ENCODE measurements around the gene HOXC6. TPM values are rescaled to one million over a fixed set of nuclear protein-coding genes. Genes with fewer than 3 reads are reported as not detected.
A peak's percentile ranks its signal among the peaks of the same experiment; 100 is the strongest.

HOXC6 gene
- total and polyA plus RNA-seq, 10 of the 15 experiments (the other 5 are each of a cell fraction or from before 2014, with no cell fraction given): 0.02 to 0.55 (median 0.45) TPM; not detected in 4

DNA sequence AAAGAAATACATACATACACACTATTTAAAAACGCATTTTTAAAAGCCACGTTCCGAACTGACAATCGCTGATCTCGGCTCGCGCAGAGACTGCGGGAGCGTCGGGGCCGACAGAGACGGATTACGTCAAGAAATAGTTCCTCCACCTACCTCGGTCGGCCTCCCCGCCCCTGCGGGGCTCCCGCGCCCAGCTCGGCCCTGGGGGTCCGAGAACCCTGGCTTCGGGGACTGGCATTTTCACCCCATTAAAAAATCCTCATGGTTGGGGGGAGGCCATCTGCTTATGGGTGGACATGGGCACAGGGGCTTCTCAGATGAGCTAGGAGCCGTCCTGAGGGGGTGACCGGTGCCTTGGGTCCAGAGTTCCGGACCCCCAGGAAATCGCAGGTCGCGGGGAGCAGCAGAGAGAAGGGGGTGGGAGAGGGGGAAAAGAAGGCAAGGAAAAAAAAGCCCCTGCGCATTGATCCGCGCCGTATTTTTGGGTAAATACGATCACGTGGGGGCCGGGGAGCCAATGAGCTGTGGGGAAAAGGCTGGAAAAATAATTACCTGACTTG lies 28.6 kb upstream of the HOXC6 start (continued):
- TF ChIP-seq, protein P1, sequence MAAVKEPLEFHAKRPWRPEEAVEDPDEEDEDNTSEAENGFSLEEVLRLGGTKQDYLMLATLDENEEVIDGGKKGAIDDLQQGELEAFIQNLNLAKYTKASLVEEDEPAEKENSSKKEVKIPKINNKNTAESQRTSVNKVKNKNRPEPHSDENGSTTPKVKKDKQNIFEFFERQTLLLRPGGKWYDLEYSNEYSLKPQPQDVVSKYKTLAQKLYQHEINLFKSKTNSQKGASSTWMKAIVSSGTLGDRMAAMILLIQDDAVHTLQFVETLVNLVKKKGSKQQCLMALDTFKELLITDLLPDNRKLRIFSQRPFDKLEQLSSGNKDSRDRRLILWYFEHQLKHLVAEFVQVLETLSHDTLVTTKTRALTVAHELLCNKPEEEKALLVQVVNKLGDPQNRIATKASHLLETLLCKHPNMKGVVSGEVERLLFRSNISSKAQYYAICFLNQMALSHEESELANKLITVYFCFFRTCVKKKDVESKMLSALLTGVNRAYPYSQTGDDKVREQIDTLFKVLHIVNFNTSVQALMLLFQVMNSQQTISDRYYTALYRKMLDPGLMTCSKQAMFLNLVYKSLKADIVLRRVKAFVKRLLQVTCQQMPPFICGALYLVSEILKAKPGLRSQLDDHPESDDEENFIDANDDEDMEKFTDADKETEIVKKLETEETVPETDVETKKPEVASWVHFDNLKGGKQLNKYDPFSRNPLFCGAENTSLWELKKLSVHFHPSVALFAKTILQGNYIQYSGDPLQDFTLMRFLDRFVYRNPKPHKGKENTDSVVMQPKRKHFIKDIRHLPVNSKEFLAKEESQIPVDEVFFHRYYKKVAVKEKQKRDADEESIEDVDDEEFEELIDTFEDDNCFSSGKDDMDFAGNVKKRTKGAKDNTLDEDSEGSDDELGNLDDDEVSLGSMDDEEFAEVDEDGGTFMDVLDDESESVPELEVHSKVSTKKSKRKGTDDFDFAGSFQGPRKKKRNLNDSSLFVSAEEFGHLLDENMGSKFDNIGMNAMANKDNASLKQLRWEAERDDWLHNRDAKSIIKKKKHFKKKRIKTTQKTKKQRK (IDR thresholded peaks at IDR 0.05; ENCODE audit: low read depth, low read length): no peak

DNA sequence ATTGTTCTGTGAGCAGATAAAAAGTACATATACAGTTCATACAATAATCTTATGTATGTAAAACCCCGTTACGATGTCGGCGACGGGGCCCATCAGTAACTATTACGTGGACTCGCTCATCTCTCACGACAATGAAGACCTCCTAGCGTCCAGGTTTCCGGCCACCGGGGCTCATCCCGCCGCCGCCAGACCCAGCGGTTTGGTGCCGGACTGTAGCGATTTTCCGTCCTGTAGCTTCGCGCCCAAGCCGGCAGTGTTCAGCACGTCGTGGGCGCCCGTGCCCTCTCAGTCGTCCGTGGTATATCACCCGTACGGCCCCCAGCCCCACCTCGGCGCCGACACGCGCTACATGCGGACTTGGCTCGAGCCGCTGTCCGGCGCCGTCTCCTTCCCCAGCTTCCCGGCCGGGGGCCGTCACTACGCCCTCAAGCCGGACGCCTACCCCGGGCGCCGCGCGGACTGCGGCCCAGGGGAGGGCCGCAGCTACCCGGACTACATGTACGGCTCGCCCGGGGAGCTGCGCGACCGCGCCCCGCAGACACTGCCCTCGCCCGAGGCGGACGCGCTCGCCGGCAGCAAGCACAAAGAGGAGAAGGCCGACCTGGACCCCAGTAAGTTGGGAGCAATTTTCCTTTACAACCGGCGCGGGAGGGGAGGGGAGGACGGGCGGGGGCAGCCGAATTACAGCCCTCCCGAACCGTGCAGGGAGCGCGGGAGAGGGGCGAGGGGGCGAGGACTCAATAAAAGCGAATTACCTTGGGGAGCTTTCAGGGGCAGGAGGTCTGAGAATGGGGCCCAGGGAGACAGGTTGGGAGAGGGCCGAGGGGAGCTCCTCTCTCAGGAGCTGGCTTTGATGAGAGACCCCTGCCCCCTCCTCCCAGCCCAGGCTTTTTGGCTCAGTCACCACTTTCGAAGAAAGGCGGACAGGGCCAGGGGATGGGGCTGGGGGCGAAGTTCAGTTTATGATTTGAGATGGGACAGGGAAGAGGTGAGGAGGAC lies 27.8 kb upstream of the HOXC6 start, which contains the start of gene HOXC9:
Gene HOXC9 (plus strand): TSS at position 46 of the 999 bp plus-strand sequence. CDS start 28 bp downstream, at position 74.
- no peak within 1 kb of the TSS for H3K27ac ChIP-seq (ENCODE audit: control insufficient read depth, insufficient read depth)
- 0 out of 2 replicates have a peak within 1 kb of the TSS, but pooled peaks have one; percentile 2 for H3K4me2 ChIP-seq (ENCODE audit: control insufficient read depth, insufficient read depth)
- peaks cover 23 to 42% of the 10 kb centered on the region in 2 experiments for H3K27me3 ChIP-seq (replicated peaks in 1 of 2; ENCODE audit: control insufficient read depth in 2 of 2, insufficient read depth in 2 of 2, low read length in 1 of 2)
- no peak within 1 kb of the TSS for H3K4me3 ChIP-seq
- in situ Hi-C loops (cut with MboI): no loop called here
- ATAC-seq: no peak
- no peak within 1 kb of the TSS; the same call in 1 of the 2 replicates for H2AFZ ChIP-seq (ENCODE audit: control insufficient read depth, low read depth, low read length)
- intact Hi-C loops (cut with micrococcal nuclease; ENCODE audit: unreplicated experiment): loop anchor here (10.0 kb wide), 1 partner anchor 374 kb away; no protein-coding TSS in a partner anchor
- H3K36me3 ChIP-seq (ENCODE audit: control insufficient read depth in 2 of 2, insufficient read depth in 2 of 2, low read length in 1 of 2): no peaks in the 10 kb centered on the region
- CTCF ChIA-PET: interaction anchor here (0.8 to 4.2 kb wide), 8 partner anchors 13 to 216 kb away, joined by 3 to 20 read pairs (median 3); partner anchors contain the start of genes HOXC10 and HOXC5
- no peak within 1 kb of the TSS for H3K9ac ChIP-seq (ENCODE audit: control insufficient read depth, insufficient read depth, low read length)
- no TSS peak for BruUV-seq (replicated peaks)
- FAIRE-seq: no peak
- RAD21 ChIA-PET (ENCODE audit: unreplicated experiment): interaction anchor here (0.7 to 1.5 kb wide), 5 partner anchors 10 to 280 kb away, joined by 3 to 6 read pairs (median 4); partner anchors contain the start of genes HOXC10 and SMUG1
- H3K79me2 ChIP-seq (ENCODE audit: control insufficient read depth, insufficient read depth, low read length): no peaks in the 10 kb centered on the region
- 49% methylated on average over 48 of the region's 87 CpGs for WGBS (ENCODE audit: insufficient coverage, insufficient replicate concordance, low lambda C conversion rate, missing lambda C conversion rate)
- H4K20me1 ChIP-seq (ENCODE audit: control insufficient read depth, insufficient read depth): no peaks in the 10 kb centered on the region
- POLR2A ChIA-PET: interaction anchor here (0.6 to 1.2 kb wide), 3 partner anchors 10 to 205 kb away, joined by 3 to 5 read pairs (median 3); no protein-coding TSS in a partner anchor
- H3K9me3 ChIP-seq (replicated peaks; ENCODE audit: control insufficient read depth, insufficient read depth, low read length): no peaks in the 10 kb centered on the region
- H3K4me1 ChIP-seq (ENCODE audit: control insufficient read depth, insufficient read depth, low read length): peaks cover 4% of the 10 kb centered on the region
- TF ChIP-seq, protein P2, sequence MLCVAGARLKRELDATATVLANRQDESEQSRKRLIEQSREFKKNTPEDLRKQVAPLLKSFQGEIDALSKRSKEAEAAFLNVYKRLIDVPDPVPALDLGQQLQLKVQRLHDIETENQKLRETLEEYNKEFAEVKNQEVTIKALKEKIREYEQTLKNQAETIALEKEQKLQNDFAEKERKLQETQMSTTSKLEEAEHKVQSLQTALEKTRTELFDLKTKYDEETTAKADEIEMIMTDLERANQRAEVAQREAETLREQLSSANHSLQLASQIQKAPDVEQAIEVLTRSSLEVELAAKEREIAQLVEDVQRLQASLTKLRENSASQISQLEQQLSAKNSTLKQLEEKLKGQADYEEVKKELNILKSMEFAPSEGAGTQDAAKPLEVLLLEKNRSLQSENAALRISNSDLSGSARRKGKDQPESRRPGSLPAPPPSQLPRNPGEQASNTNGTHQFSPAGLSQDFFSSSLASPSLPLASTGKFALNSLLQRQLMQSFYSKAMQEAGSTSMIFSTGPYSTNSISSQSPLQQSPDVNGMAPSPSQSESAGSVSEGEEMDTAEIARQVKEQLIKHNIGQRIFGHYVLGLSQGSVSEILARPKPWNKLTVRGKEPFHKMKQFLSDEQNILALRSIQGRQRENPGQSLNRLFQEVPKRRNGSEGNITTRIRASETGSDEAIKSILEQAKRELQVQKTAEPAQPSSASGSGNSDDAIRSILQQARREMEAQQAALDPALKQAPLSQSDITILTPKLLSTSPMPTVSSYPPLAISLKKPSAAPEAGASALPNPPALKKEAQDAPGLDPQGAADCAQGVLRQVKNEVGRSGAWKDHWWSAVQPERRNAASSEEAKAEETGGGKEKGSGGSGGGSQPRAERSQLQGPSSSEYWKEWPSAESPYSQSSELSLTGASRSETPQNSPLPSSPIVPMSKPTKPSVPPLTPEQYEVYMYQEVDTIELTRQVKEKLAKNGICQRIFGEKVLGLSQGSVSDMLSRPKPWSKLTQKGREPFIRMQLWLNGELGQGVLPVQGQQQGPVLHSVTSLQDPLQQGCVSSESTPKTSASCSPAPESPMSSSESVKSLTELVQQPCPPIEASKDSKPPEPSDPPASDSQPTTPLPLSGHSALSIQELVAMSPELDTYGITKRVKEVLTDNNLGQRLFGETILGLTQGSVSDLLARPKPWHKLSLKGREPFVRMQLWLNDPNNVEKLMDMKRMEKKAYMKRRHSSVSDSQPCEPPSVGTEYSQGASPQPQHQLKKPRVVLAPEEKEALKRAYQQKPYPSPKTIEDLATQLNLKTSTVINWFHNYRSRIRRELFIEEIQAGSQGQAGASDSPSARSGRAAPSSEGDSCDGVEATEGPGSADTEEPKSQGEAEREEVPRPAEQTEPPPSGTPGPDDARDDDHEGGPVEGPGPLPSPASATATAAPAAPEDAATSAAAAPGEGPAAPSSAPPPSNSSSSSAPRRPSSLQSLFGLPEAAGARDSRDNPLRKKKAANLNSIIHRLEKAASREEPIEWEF (IDR thresholded peaks at IDR 0.05; ENCODE audit: insufficient replicate concordance, low read depth, low read length): no peak
- TF ChIP-seq SUZ12 (IDR thresholded peaks at IDR 0.05; ENCODE audit: unreplicated experiment) (peak; percentile 57), NFYB (IDR thresholded peaks at IDR 0.05; ENCODE audit: insufficient read depth, low read depth, low read length) (0 out of 2 replicates have a peak, but pooled peaks have one; percentile 44), LARP7 (IDR thresholded peaks at IDR 0.05) (0 out of 2 replicates have a peak, but pooled peaks have one; percentile 26)
- no peak for DNase-seq (ENCODE audit: low read depth, low spot score)
- SMC1A ChIA-PET (ENCODE audit: uncharacterized antibody, unreplicated experiment): interaction anchor here (1.0 to 1.1 kb wide), 3 partner anchors 8 to 17 kb away, joined by 3 to 5 read pairs (median 3); partner anchors contain the start of gene HOXC8

Measured in GM12878 (cell line).